Heart left ventricle (tissue), 16 donors: ENCODE measurements around the gene C13orf46. TPM values are rescaled to one million over a fixed set of nuclear protein-coding genes. Genes with fewer than 3 reads are reported as not detected.
A peak's percentile ranks its signal among the peaks of the same experiment; 100 is the strongest.

Experiments used
- ATAC-seq, 4 donors: fragments of 200-7000 bp; cut with Tn5 transposase; one replicate each; pipeline ENCODE4 v1.9.1; 2020 to 2022; ENCODE audit warnings: moderate library complexity in 4 of 4, mild to moderate bottlenecking in 3 of 4, moderate number of reproducible peaks in 1 of 4
- DNase-seq, 5 donors: peaks; one replicate each; pipeline ENCODE4 v3.0.0-alpha.2; 2020
- H3K27ac ChIP-seq, 12 donors: fragments of 200-600 bp; sonication (generic) in 4 of 12; one replicate each; pipeline versions ENCODE4 v1.5.0 to v1.8.0; 2016 to 2022; ENCODE audit warnings: mild to moderate bottlenecking in 2 of 12
- H3K27me3 ChIP-seq, 9 donors: fragments of 200-600 bp; sonication (generic) in 2 of 9; one replicate each; pipeline versions ENCODE4 v1.5.1 to v1.8.0; 2016 to 2022; ENCODE audit warnings: mild to moderate bottlenecking in 3 of 9
- H3K36me3 ChIP-seq, 9 donors: fragments of 200-600 bp; sonication (generic) in 2 of 9; one replicate each; pipeline versions ENCODE4 v1.5.0 to v1.8.0; 2018 to 2022; ENCODE audit warnings: mild to moderate bottlenecking in 2 of 9
- H3K4me1 ChIP-seq, 12 donors: fragments of 200-600 bp; sonication (generic) in 4 of 12; one replicate each; pipeline versions ENCODE4 v1.5.0 to v1.8.0; 2016 to 2022; ENCODE audit warnings: mild to moderate bottlenecking in 3 of 12
- H3K4me3 ChIP-seq, 12 donors: fragments of 200-600 bp; sonication (generic) in 4 of 12; one replicate each; pipeline versions ENCODE4 v1.5.0 to v1.8.0; 2017 to 2022; ENCODE audit warnings: mild to moderate bottlenecking in 9 of 12, moderate library complexity in 4 of 12
- H3K9me3 ChIP-seq, 12 donors: fragments of 200-600 bp; sonication (generic) in 4 of 12; one replicate each; pipeline versions ENCODE4 v1.5.0 to v1.8.0; 2016 to 2022; ENCODE audit warnings: mild to moderate bottlenecking in 1 of 12
- CTCF ChIP-seq, 12 donors: fragments of 200-600 bp; sonication (generic) in 4 of 12; IDR thresholded peaks; one replicate each; pipeline versions ENCODE4 v1.5.0 to v1.8.0; 2018 to 2022; ENCODE audit warnings: antibody characterized with exemption in 12 of 12, mild to moderate bottlenecking in 5 of 12
- POLR2A ChIP-seq, 2 donors: fragments of 450-650 bp; IDR thresholded peaks; one replicate each; pipeline ENCODE4 v1.6.1; 2017; ENCODE audit warnings: antibody characterized with exemption in 2 of 2, mild to moderate bottlenecking in 2 of 2, moderate library complexity in 2 of 2
- WGBS, 4 donors: extraction: QIAGEN DNeasy Blood & Tissue Kit in 2 of 4; methylation state at CpG; one replicate each; pipeline versions ENCODE4 v1.1.5 to v1.1.7; 2013 to 2018; 5-methylcytosine and 5-hydroxymethylcytosine counted together
- intact Hi-C, 10 donors: fragments of 100-400 bp; cut with DNase I; formaldehyde crosslinking; loops; one replicate each; pipeline versions ENCODE4 v1.11.1 to v1.14.2; 2022
- polyA plus RNA-seq, 2 donors: library from polyadenylated mRNA; stranded (reverse); fragments of 200-250 nt; gene quantifications; one replicate each; pipeline ENCODE4 v1.2.3, GENCODE V29; 2013
- total RNA-seq, 9 donors: library from RNA; depleted of rRNA in 2 of 9; stranded (reverse); fragments of >200 nt in 2 of 9; fragmentation: NEBNext Ultra II Directional in 3 of 9; extraction: Animal tissue kit (Norgen Biotek cat#: 25700) in 3 of 9; gene quantifications; one replicate each; pipeline versions ENCODE4 v1.1.0 to v1.2.4, GENCODE V29; 2016 to 2023
- donor health status: ischemic (EF 13 %, LVEDD 7.1; RV severe dilation, severe dysfunction).
- donor health status: healthy with polysubstance abuse.
- donor health status: DM: no; HTN: yes; CAD: no.
- donor health status: DM: no; HTN: no; CAD: no.
- donor health status: ischemic (EF 25% LVEDD 6.9; RV normal size, moderate dysfunction).
- donor health status: ischemic (EF 25% LVEDD 5.7; RV mildly dilated, moderate dysfunction).
- donor health status: healthy.
- donor health status: DM: yes; HTN: yes; CAD: no.
- donor health status: ischemic (EF 35%, LVEDD 5.7; RV mildly dilated, moderate dysfunction).
- donor health status: nonischemic (EF 11% LVEDD 7.7; RV severe dilation, severe dysfunction).
- donor health status: DM: yes; HTN: yes; CAD: no.
- donor health status: PGD.
- donor health status: ischemic (EF 29% LVEDD 5.4; RV normal size, mild dysfunction).
- donor health status: nonischemic (EF 23%, LVEDD 6.1; RV moderate dilation, normal function).

C13orf46 gene
- total and polyA plus RNA-seq, 11 donors, result 0.07 to 3.1 (median 0.28) TPM; not detected in 1

GRCh38 chr13:114009590-114010400 is 35.9 kb upstream of the C13orf46 start:
- DNase-seq (peak in 3 of 5 donors; percentile 13 to 28 (median 20)), ATAC-seq (no peak)
- Histone ChIP-seq H3K4me3 (no peak overlapping the region), H3K9me3 (no peaks in the 10 kb centered on the region), H3K27ac (no peak overlapping the region), H3K36me3 (peaks cover 0 to 52% (median 31%) of the 10 kb centered on the region in 9 donors), H3K4me1 (no peaks in the 10 kb centered on the region), H3K27me3 (no peaks in the 10 kb centered on the region)
- intact Hi-C loops, result no loop called here
- TF ChIP-seq CTCF (IDR thresholded peaks at IDR 0.05) (no peak), POLR2A (IDR thresholded peaks at IDR 0.05) (no peak)
- WGBS, 4 donors, result 92 to 97% (median 95%) methylated on average over 25 to 31 of the region's 31 CpGs

GRCh38 chr13:114008964-114009589 is 35.2 kb upstream of the C13orf46 start:
- ATAC-seq, result no peak
- TF ChIP-seq CTCF (IDR thresholded peaks at IDR 0.05) (no peak), POLR2A (IDR thresholded peaks at IDR 0.05) (no peak)
- H3K27me3 ChIP-seq, result no peaks in the 10 kb centered on the region
- H3K4me1 ChIP-seq, result no peaks in the 10 kb centered on the region
- peaks cover 0 to 45% (median 26%) of the 10 kb centered on the region in 9 donors for H3K36me3 ChIP-seq
- 89 to 94% (median 91%) methylated on average over 27 to 33 of the region's 33 CpGs for WGBS, 4 donors
- intact Hi-C loops, result no loop called here
- no peaks in the 10 kb centered on the region for H3K9me3 ChIP-seq
- no peak overlapping the region for H3K27ac ChIP-seq
- H3K4me3 ChIP-seq, result no peak overlapping the region
- peak in 2 of 5 donors; percentile 14 to 33 for DNase-seq

GRCh38 chr13:114007566-114007965 is 33.7 kb upstream of the C13orf46 start:
- Histone ChIP-seq H3K4me1 (no peaks in the 10 kb centered on the region), H3K36me3 (peaks cover 0 to 46% (median 26%) of the 10 kb centered on the region in 9 donors), H3K27ac (no peak overlapping the region), H3K9me3 (no peaks in the 10 kb centered on the region), H3K27me3 (no peaks in the 10 kb centered on the region), H3K4me3 (no peak overlapping the region)
- WGBS, 4 donors, result 92 to 95% (median 94%) methylated on average over 6 to 12 of the region's 12 CpGs
- ATAC-seq (no peak), DNase-seq (peak in 2 of 5 donors; percentile 1 to 41)
- intact Hi-C loops, result no loop called here
- TF ChIP-seq CTCF (IDR thresholded peaks at IDR 0.05) (no peak), POLR2A (IDR thresholded peaks at IDR 0.05) (no peak)

- Histone ChIP-seq H3K27me3 (no peaks in the 10 kb centered on the region), H3K36me3 (peaks cover 0 to 52% (median 15%) of the 10 kb centered on the region in 9 donors), H3K27ac (no peak overlapping the region), H3K9me3 (no peaks in the 10 kb centered on the region), H3K4me1 (no peaks in the 10 kb centered on the region), H3K4me3 (no peak overlapping the region)
- intact Hi-C loops, result no loop called here
- peak in 1 of 4 donors; percentile 18 for ATAC-seq
- TF ChIP-seq POLR2A (IDR thresholded peaks at IDR 0.05), result no peak
- no peak for TF ChIP-seq CTCF (IDR thresholded peaks at IDR 0.05)
- WGBS, 4 donors, result 86 to 90% (median 88%) methylated on average over 14 to 15 of the region's 15 CpGs
- peak in 3 of 5 donors; percentile 11 to 46 (median 17) for DNase-seq
Measured at GRCh38 chr13:114005206-114005724, 31.4 kb upstream of the C13orf46 start.
